GM18909 (cell line): Measurements from ENCODE around the gene GTPBP2.
"Not testable (repeated sequence)": the region's sequence is repeated elsewhere in the genome, so short reads cannot be mapped to it uniquely, and the experiment has no call there.

ENCODE experiments used
- ATAC-seq: cut with Tn5 transposase; IDR thresholded peaks from one replicate; pipeline ENCODE4 v1.9.1; 2021; ENCODE audit warnings: mild to moderate bottlenecking; ENCODE audit not compliant: unreplicated experiment, poor library complexity

Gene GTPBP2

DNA sequence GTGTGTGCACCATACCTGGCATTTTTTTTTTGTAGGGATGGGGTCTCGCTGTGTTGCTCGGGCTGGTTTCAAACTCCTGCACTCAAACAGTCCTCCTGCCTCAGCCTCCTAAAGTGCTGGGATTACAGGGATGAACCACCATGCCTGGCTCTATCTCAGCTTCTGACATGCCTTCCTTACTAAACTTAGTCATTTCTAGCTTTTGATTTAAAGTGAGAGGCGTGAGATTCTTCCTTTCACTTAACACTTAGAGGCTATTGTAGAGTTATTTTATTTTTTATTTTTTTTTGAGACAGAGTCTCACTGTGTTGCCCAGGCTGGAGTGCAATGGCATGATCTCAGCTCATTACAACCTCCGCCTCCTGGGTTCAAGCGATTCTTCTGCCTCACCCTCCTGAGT lies 33.9 kb upstream of the GTPBP2 start:
- not testable (repeated sequence) for ATAC-seq

DNA sequence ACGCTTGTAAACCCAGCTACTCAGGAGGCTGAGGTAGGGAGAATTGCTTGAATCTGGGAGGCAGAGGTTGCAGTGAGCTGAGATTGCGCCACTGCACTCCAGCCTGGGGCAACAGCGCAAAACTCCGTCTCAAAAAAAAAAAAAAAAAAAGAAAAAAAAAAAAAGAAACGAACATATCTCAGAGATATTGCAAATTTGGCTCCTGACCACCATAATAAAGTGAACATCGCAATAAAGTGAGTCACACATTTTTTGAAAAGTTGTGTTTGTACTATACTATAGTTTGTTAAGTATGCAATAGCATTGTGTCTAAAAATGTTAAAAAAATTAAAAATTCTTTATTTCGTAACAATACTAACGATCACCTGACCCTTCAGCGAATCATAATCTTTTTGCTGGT lies 29.1 kb upstream of the GTPBP2 start:
- ATAC-seq, result no peak

- no peak for ATAC-seq
Measured at GRCh38 chr6:43657221-43657802, 28.2 kb upstream of the GTPBP2 start.

- not testable (repeated sequence) for ATAC-seq
Measured at GRCh38 chr6:43652822-43653221, 23.8 kb upstream of the GTPBP2 start.

DNA sequence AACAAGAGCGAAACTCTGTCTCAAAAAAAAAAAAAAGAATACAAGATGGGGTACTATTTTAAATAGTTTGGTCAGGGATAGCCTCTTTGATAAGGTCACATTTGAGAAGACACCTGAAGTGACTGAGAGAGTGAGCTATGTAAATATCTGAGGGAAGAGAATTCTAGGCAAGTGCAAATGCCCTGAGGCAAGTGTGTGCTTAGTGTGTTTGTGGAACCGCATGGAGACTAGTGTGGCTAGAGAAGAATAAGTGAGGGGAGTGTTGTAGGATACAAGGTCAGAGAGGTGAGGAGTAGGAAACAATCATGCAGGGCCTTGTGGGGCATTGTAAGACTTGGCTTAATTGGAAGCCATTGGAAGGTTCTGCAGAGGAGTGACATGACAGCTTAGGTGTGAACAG lies 19.2 kb upstream of the GTPBP2 start:
- no peak for ATAC-seq

GRCh38 chr6:43647613-43648012 lies 18.5 kb upstream of the GTPBP2 start:
- ATAC-seq, result no peak

- no peak for ATAC-seq
Measured at GRCh38 chr6:43645613-43645964, 16.5 kb upstream of the GTPBP2 start.

DNA sequence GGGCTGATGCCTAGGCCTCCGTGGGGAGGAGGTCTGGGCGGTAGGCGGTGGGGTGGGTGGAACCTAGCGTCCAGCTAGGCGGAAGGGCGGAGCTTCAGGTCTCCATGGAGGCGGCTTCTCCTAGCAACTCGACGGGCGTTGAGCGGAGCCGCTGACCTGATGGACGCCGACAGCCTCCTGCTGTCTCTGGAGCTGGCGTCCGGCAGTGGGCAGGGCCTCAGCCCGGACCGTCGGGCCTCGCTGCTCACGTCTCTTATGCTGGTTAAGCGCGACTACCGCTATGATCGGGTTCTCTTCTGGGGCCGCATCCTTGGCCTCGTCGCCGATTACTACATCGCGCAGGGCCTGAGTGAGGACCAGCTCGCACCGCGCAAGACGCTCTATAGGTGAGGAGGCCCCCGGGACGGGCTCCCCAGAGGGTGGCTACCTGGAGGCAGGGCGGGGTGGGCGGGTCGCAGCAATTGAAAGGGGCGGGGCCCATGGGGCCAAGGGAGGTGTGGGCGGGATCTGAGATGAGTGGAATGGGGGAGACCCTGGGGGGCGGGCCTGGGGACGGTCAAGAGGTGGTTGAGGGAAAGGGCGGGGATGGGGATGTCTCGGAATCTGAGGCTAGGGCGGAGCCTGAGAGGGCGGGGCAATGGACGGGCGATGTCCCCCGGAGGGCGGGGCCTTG lies 16.0 kb upstream of the GTPBP2 start, which contains the start of gene RSPH9:
Gene RSPH9, plus strand, starts transcription at position 97 of the 673 bp plus-strand sequence. Its CDS starts 63 bp downstream, at position 160.
- peak; percentile 68 for ATAC-seq

DNA sequence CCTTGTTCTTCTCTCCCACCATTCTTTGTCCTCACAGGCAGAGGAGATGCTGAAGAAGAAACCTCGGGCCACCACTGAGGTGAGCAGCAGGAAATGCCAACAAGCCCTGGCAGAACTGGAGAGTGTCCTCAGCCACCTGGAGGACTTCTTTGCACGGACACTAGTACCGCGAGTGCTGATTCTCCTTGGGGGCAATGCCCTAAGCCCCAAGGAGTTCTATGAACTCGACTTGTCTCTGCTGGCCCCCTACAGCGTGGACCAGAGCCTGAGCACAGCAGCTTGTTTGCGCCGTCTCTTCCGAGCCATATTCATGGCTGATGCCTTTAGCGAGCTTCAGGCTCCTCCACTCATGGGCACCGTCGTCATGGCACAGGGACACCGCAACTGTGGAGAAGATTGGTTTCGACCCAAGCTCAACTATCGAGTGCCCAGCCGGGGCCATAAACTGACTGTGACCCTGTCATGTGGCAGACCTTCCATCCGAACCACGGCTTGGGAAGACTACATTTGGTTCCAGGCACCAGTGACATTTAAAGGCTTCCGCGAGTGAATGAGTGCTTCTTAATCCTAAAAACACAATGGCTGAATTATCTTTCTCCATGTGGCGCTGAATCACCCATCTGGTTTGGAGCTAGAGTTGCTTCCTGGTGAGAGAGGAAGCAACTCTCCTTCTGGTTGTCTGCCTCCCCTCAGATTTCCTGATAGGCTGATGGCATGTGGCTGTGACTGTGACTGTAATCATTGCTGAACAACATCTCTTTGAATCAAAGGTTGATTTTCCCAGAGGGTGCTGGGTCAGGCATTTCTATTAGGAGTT lies 11.1 kb upstream of the GTPBP2 start:
- ATAC-seq, result no peak

- ATAC-seq, result no peak
Measured at GRCh38 chr6:43636308-43636659, 7.2 kb upstream of the GTPBP2 start.

DNA sequence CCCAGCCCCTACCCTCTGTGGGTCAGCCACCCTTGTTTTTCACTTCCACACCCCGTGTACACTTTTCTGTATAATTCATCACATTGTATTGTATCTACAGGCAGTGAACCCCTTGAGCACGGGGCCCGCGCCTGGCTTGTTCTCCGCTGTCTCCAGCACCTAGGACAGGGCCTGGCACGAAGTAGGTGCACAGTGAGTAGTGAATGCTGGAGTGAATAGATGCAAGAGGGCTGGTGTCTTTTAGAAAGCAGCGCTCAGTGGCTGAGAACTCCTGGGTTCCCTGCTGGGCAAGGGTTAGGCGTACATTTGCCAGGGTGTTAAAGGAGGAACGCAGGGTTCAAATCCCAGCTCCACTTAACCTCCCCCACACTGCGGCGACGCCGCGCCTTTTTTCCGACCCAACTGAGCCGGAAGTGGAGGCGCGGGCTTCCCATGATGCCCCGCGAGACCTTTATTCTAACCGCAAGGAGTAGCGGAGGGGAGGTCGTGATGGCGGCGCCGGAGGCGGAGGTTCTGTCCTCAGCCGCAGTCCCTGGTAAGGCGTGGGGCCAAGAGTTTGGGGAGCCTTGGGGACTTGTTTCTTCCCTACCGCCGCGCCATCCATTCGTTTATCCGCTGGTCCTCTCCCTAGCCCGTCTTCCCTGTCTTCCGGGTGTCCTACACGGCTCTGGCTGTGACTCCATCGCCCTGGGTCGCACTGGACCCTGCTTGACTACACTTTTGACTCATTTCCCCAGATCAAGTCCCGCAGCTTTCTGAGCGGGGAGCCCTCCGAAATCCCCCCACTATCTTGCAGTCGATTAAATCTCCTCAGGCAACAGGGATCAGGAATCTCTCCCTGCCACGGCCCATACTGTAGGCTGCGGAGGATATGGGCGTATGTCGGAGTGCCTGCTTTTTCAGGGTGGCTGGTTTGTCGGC lies 6.6 kb upstream of the GTPBP2 start, which contains the start of gene MAD2L1BP:
Gene MAD2L1BP, plus strand, starts transcription at position 454 of the 921 bp plus-strand sequence. Its CDS starts 36 bp downstream, at position 490.
- ATAC-seq, result peak; percentile 76

DNA sequence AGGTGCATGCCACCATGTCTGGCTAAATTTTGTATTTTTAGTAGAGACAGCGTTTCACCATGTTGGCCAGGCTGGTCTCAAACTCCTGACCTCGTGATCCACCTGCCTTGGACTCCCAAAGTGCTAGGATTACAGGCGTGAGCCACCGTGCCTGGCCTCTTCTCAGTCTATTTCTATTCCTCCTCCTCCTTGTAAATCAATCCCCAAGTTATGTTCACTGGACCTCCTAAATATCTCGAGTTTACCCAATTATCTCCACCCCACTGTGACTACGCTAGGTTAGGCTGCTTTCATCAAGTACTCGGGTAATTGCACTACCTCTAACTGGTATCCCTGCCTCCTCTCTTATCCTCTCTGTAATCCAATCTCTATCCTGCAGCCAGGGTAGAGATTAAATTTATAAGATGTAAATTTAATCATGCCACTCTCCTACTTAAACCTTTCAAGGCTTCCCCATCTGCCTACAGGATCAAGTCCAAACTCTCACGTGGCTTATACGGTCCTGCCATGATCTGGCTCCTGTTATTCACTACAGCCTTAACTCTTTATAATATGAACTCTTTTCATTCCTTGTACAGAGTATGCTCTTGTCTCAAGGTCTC lies 5.7 kb upstream of the GTPBP2 start:
- ATAC-seq, result no peak

DNA sequence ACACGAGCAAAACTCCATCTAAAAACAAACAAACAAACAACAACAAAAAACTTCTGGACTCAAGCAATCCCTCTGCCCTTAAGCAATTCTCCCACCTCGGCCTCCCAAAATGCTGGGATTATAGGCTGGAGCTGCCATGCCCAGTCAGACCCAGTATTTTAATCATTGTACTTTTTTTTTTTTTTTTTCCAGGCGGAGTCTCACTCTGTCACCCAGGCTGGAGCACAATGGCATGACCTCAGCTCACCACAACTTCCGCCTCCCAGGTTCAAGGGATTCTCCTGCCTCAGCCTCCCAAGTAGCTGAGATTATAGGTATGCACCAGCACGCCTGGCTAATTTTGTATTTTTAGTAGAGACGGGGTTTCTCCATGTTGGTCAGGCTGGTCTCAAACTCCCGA lies 3.9 kb upstream of the GTPBP2 start:
- not testable (repeated sequence) for ATAC-seq

DNA sequence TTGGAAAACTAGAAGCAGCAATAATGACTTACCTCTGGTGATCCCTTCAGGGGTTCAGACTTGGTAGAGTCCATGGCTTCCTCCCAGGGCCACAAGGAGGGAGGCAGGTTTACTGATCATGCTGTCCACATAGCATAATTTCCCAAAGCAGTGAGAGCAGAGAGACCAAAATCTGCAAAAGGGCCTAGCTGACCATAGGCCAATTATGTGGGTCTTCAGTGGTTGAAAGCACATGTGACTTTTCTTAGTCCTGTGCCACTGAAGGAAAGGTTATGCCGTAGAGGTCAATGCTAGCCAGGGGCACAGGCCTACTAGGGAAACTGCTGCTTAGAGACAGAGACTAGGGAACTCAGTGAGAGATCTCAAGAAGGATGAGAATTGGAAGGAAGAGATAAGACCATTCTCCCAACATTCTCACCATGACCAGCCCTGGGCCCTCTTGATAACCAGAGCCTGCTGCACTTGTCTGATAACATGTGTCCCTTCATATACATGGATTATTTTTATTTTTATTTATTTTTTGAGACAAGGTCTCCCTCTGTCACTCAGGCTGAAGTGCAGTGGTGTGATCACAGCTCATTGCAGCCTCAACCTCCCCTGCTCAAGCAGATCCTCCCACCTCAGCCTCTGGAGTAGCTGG lies 2.0 kb upstream of the GTPBP2 start:
- no peak for ATAC-seq

GRCh38 chr6:43629505-43630300 lies 639 bp upstream of the GTPBP2 start:
- ATAC-seq, result peak; percentile 64

- peak; percentile 27 for ATAC-seq
Measured at GRCh38 chr6:43628393-43629103, 516 bp downstream of the GTPBP2 start.

DNA sequence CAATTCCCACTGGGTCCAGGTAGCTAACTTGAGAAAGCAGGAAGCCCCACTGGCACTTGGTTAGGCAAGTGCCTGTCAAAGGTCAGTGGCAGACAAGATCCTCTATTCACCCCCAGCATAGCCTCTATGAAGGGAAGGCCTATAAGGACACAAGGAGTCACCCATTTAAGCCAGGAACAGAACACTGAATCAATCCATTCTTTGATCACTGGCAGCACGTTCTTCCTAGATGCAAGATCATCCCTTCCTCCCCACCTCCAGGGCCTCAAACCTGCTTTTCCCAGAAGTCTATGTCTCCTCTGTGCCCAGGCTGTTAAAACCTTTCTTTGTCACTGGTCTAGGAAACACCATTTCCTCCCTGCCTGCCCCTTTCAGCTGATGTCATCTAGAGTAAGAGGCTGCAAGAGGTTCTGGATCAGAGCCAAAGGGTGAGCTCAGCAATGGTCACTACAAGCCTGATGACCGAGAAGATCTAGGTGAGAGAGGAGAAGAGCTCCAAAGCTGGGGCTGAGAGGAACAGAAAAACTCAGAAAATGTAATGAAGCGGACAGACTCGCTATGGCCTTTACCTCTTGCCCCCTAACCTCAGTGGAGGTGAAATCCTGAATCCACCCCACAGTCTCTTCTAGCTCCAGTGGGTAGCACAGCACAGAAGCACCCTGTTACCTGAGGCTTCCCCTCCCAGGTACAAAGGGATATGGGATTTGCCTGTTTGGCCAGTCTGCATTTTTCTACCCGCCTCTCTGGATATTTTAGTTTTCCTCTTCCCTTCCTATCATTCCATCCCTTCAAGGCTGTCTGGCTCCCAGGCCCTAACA lies 1.8 kb downstream of the GTPBP2 start:
- ATAC-seq, result no peak
